H9 (cell line): Measurements from ENCODE around the gene PTK6. TPM values are rescaled to one million over a fixed set of nuclear protein-coding genes. Genes with fewer than 3 reads are reported as not detected.

Experiments
- DNase-seq: peaks from one replicate; pipeline ENCODE4 v3.0.0-alpha.2; 2017
- H2AFZ ChIP-seq: one replicate; pipeline ENCODE4 v1.6.1; 2013; ENCODE audit warnings: mild to moderate bottlenecking, low read length, control low read depth, moderate library complexity
- H2AK5ac ChIP-seq: 2 replicates; pipeline ENCODE4 v1.6.1; 2013; ENCODE audit warnings: low read length, control low read depth, mixed read lengths; ENCODE audit not compliant: insufficient read length
- H2BK120ac ChIP-seq: one replicate; pipeline ENCODE4 v1.6.1; 2013; ENCODE audit warnings: low read depth, mild to moderate bottlenecking, low read length, control low read depth, inconsistent platforms; ENCODE audit not compliant: poor library complexity, severe bottlenecking
- H2BK12ac ChIP-seq: 2 replicates; pipeline ENCODE4 v1.6.1; 2013; ENCODE audit warnings: low read length, control low read depth, mixed read lengths, low read depth; ENCODE audit not compliant: insufficient read length
- H2BK15ac ChIP-seq: 2 replicates; pipeline ENCODE4 v1.6.1; 2013; ENCODE audit warnings: low read depth, low read length, control low read depth
- H2BK20ac ChIP-seq: one replicate; pipeline ENCODE4 v1.6.1; 2013; ENCODE audit warnings: low read depth, mild to moderate bottlenecking, low read length, control low read depth, inconsistent platforms; ENCODE audit not compliant: poor library complexity, severe bottlenecking
- H2BK5ac ChIP-seq: 2 replicates; pipeline ENCODE4 v1.6.1; 2013; ENCODE audit warnings: low read length, control low read depth, mixed read lengths; ENCODE audit not compliant: insufficient read length
- H3K14ac ChIP-seq: 2 replicates; pipeline ENCODE4 v1.6.1; 2013; ENCODE audit warnings: low read length, control low read depth; ENCODE audit not compliant: insufficient read depth
- H3K18ac ChIP-seq: 2 replicates; pipeline ENCODE4 v1.6.1; 2013; ENCODE audit warnings: low read depth, mild to moderate bottlenecking, mixed read lengths, low read length, control low read depth; ENCODE audit not compliant: insufficient read length
- H3K23ac ChIP-seq: 2 replicates; pipeline ENCODE4 v1.6.1; 2013; ENCODE audit warnings: low read length, control low read depth, mixed read lengths, low read depth; ENCODE audit not compliant: insufficient read length
- H3K23me2 ChIP-seq: 2 replicates; pipeline ENCODE4 v1.6.1; 2013; ENCODE audit warnings: low read depth, mild to moderate bottlenecking, mixed read lengths, low read length, control low read depth; ENCODE audit not compliant: insufficient read length, poor library complexity, severe bottlenecking
- H3K27ac ChIP-seq: 2 replicates; pipeline ENCODE4 v1.5.1; 2013; ENCODE audit warnings: low read length, control low read depth, mixed read lengths, low read depth; ENCODE audit not compliant: insufficient read length
- H3K27me3 ChIP-seq: 2 replicates; pipeline ENCODE4 v1.6.1; 2013; ENCODE audit warnings: low read length, control low read depth, inconsistent platforms; ENCODE audit not compliant: insufficient read depth
- H3K4ac ChIP-seq: 2 replicates; pipeline ENCODE4 v1.6.1; 2013; ENCODE audit warnings: low read depth, mild to moderate bottlenecking, control low read depth, inconsistent platforms, low read length, moderate library complexity
- H3K4me1 ChIP-seq: 2 replicates; pipeline ENCODE4 v1.6.1; 2013; ENCODE audit warnings: low read length, control low read depth, inconsistent platforms; ENCODE audit not compliant: insufficient read depth
- H3K4me2 ChIP-seq: 2 replicates; pipeline ENCODE4 v1.6.1; 2013; ENCODE audit warnings: low read length, control low read depth, mixed read lengths; ENCODE audit not compliant: insufficient read length, insufficient read depth
- H3K56ac ChIP-seq: 2 replicates; pipeline ENCODE4 v1.6.1; 2013; ENCODE audit warnings: low read depth, mild to moderate bottlenecking, mixed read lengths, low read length, control low read depth; ENCODE audit not compliant: insufficient read length
- H3K79me1 ChIP-seq: 2 replicates; pipeline ENCODE4 v1.6.1; 2013; ENCODE audit warnings: low read depth, mild to moderate bottlenecking, moderate library complexity, low read length, control low read depth, inconsistent platforms; ENCODE audit not compliant: insufficient read depth, poor library complexity, severe bottlenecking
- H3K79me2 ChIP-seq: 2 replicates; pipeline ENCODE4 v1.6.1; 2013; ENCODE audit warnings: low read length, control low read depth, inconsistent platforms; ENCODE audit not compliant: insufficient read depth
- H3K9ac ChIP-seq: 2 replicates; pipeline ENCODE4 v1.6.1; 2013; ENCODE audit warnings: low read length, control low read depth, mixed read lengths; ENCODE audit not compliant: insufficient read length; ENCODE audit errors: extremely low read depth
- H3K9me3 ChIP-seq: one replicate; pipeline ENCODE4 v1.6.1; 2013; ENCODE audit warnings: low read depth, low read length, inconsistent platforms; ENCODE audit not compliant: control insufficient read depth
- H3T11ph ChIP-seq: one replicate; pipeline ENCODE4 v1.6.1; 2013; ENCODE audit warnings: mild to moderate bottlenecking, low read length, control low read depth, inconsistent platforms
- H4K20me1 ChIP-seq: one replicate; pipeline ENCODE4 v1.6.1; 2013; ENCODE audit not compliant: control insufficient read depth, insufficient read length, insufficient read depth
- H4K5ac ChIP-seq: 2 replicates; pipeline ENCODE4 v1.6.1; 2013; ENCODE audit warnings: low read depth, mild to moderate bottlenecking, mixed read lengths, low read length, control low read depth; ENCODE audit not compliant: insufficient read length
- H4K8ac ChIP-seq: replicated peaks from 2 replicates; pipeline ENCODE4 v1.6.1; 2013; ENCODE audit warnings: low read length, control low read depth, mixed read lengths, low read depth; ENCODE audit not compliant: insufficient read length
- H4K91ac ChIP-seq: 2 replicates; pipeline ENCODE4 v1.6.1; 2013; ENCODE audit warnings: low read depth, mild to moderate bottlenecking, moderate library complexity, mixed read lengths, low read length, control low read depth; ENCODE audit not compliant: insufficient read length
- H3K27ac Mint-ChIP-seq, 3 experiments: 2 replicates in 2 of 3; 3 replicates in 1 of 3; pipeline ENCODE4 v1.8.0; 2020 to 2021; ENCODE audit warnings: mixed read lengths in 3 of 3, mild to moderate bottlenecking in 1 of 3, moderate library complexity in 1 of 3
- H3K27me3 Mint-ChIP-seq: 2 replicates; pipeline ENCODE4 v1.8.0; 2021; ENCODE audit warnings: low read depth, mild to moderate bottlenecking, moderate library complexity, mixed read lengths
- H3K36me3 Mint-ChIP-seq, 3 experiments: 2 replicates in 2 of 3; 3 replicates in 1 of 3; pipeline ENCODE4 v1.8.0; 2020 to 2021; ENCODE audit warnings: low read depth in 3 of 3, mixed read lengths in 3 of 3; ENCODE audit not compliant: insufficient read depth in 1 of 3
- H3K4me1 Mint-ChIP-seq, 2 experiments: 2 replicates each; pipeline ENCODE4 v1.8.0; 2020; ENCODE audit warnings: mixed read lengths in 2 of 2
- H3K4me3 Mint-ChIP-seq, 2 experiments: 2 replicates in 1 of 2; 3 replicates in 1 of 2; pipeline ENCODE4 v1.8.0; 2020 to 2021; ENCODE audit warnings: mild to moderate bottlenecking in 2 of 2, mixed read lengths in 2 of 2, moderate library complexity in 1 of 2
- H3K9me3 Mint-ChIP-seq, 2 experiments: 2 replicates in 1 of 2; 3 replicates in 1 of 2; pipeline ENCODE4 v1.8.0; 2020; ENCODE audit warnings: mild to moderate bottlenecking in 2 of 2, mixed read lengths in 2 of 2, moderate library complexity in 1 of 2
- WGBS: extraction: QIAGEN DNeasy Blood & Tissue Kit; methylation state at CpG from one replicate; pipeline ENCODE4 v1.1.7; 2013; ENCODE audit warnings: missing lambda C conversion rate, low lambda C conversion rate, mixed read lengths; ENCODE audit not compliant: insufficient read length; ENCODE audit errors: extremely low coverage; 5-methylcytosine and 5-hydroxymethylcytosine counted together
- total RNA-seq: library from RNA; stranded (reverse); gene quantifications from 2 replicates; pipeline ENCODE4 v1.2.1, GENCODE V29; 2021
- TF ChIP-seq, protein P1 (sequence below): fragments of 200-600 bp; sonication (generic); conservative IDR thresholded peaks from 3 replicates; pipeline ENCODE4 v1.8.0; 2021; ENCODE audit warnings: antibody characterized with exemption, mild to moderate bottlenecking

The PTK6 gene
- total RNA-seq, 1 experiment from 2014 or later, result 0.46 TPM

DNA sequence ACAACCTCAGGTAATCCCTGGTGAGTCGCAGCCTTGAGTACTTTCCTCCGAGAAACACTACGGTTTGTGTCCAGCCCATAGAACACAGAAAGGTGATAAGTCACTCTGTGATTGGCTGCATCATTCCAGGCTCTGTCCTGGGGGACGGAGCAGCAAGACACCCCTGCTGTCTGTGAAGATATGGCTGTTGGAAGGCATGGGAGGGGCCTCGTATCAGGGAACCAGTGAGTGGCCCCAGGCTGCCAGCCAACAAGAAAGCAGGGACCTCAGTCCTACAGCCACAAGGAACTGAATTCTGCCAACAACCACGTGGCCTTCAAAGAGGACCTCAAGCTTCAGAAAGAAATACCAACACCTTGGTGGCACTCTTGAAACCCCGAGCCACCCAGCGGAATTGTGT, 31.9 kb downstream of the PTK6 start:
- H3K23me2 ChIP-seq, result no peaks in the 10 kb centered on the region
- DNase-seq, result no peak
- H3K4me2 ChIP-seq, result no peak overlapping the region
- H2AK5ac ChIP-seq, result no peak overlapping the region
- peaks cover 0 to 24% (median 0%) of the 10 kb centered on the region in 3 experiments; a peak in 3 of 7 replicates for H3K36me3 Mint-ChIP-seq
- H3K4me1 Mint-ChIP-seq, result no peaks in the 10 kb centered on the region
- TF ChIP-seq, protein P1, sequence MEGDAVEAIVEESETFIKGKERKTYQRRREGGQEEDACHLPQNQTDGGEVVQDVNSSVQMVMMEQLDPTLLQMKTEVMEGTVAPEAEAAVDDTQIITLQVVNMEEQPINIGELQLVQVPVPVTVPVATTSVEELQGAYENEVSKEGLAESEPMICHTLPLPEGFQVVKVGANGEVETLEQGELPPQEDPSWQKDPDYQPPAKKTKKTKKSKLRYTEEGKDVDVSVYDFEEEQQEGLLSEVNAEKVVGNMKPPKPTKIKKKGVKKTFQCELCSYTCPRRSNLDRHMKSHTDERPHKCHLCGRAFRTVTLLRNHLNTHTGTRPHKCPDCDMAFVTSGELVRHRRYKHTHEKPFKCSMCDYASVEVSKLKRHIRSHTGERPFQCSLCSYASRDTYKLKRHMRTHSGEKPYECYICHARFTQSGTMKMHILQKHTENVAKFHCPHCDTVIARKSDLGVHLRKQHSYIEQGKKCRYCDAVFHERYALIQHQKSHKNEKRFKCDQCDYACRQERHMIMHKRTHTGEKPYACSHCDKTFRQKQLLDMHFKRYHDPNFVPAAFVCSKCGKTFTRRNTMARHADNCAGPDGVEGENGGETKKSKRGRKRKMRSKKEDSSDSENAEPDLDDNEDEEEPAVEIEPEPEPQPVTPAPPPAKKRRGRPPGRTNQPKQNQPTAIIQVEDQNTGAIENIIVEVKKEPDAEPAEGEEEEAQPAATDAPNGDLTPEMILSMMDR, result no peak
- H3K27ac Mint-ChIP-seq, result no peak overlapping the region
- no peak overlapping the region for H3K4me3 Mint-ChIP-seq
- no peaks in the 10 kb centered on the region for H3K9me3 ChIP-seq
- no peak overlapping the region for H3K4ac ChIP-seq
- no peaks in the 10 kb centered on the region for H3K79me2 ChIP-seq
- no peak overlapping the region for H2BK5ac ChIP-seq
- H4K91ac ChIP-seq, result no peak overlapping the region
- no peak overlapping the region for H2BK15ac ChIP-seq
- H3K27me3 ChIP-seq, result no peaks in the 10 kb centered on the region; the same call in 1 of the 2 replicates
- no peak overlapping the region for H3K9ac ChIP-seq
- no peak overlapping the region for H3T11ph ChIP-seq
- no peak overlapping the region for H3K14ac ChIP-seq
- no peak overlapping the region for H2AFZ ChIP-seq
- H4K8ac ChIP-seq, result no peak overlapping the region
- H2BK120ac ChIP-seq, result no peak overlapping the region
- no peak overlapping the region for H3K23ac ChIP-seq
- H3K9me3 Mint-ChIP-seq, result peaks cover 11 to 34% of the 10 kb centered on the region in 2 experiments; a peak in 4 of 5 replicates
- WGBS, result no CpG with 5 or more reads among the region's 8 CpGs
- peaks cover 61% of the 10 kb centered on the region for H3K27me3 Mint-ChIP-seq
- H3K79me1 ChIP-seq, result no peaks in the 10 kb centered on the region
- peaks cover 2% of the 10 kb centered on the region for H4K20me1 ChIP-seq
- no peak overlapping the region for H3K27ac ChIP-seq
- no peak overlapping the region for H4K5ac ChIP-seq
- H3K18ac ChIP-seq, result no peak overlapping the region
- H3K56ac ChIP-seq, result no peak overlapping the region
- H2BK12ac ChIP-seq, result no peak overlapping the region
- no peak overlapping the region for H2BK20ac ChIP-seq
- H3K4me1 ChIP-seq, result no peaks in the 10 kb centered on the region
